Lower lobe of right lung (tissue), 2 donors: Measurements from ENCODE around the gene SLC13A3. TPM values are rescaled to one million over a fixed set of nuclear protein-coding genes. Genes with fewer than 3 reads are reported as not detected.

Source experiments
- ATAC-seq, 2 donors: fragments of 200-7000 bp; cut with Tn5 transposase; one replicate each; pipeline ENCODE4 v1.9.1; 2020 to 2022; ENCODE audit warnings: mild to moderate bottlenecking in 2 of 2, moderate library complexity in 2 of 2
- DNase-seq: peaks from one replicate; pipeline ENCODE4 v3.0.0-alpha.2; 2020
- H3K27ac ChIP-seq: fragments of 200-600 bp; one replicate; pipeline ENCODE4 v1.8.0; 2022
- H3K27me3 ChIP-seq: fragments of 200-600 bp; one replicate; pipeline ENCODE4 v1.8.0; 2022; ENCODE audit warnings: low read depth
- H3K36me3 ChIP-seq: fragments of 200-600 bp; one replicate; pipeline ENCODE4 v1.8.0; 2022; ENCODE audit warnings: mild to moderate bottlenecking
- H3K4me1 ChIP-seq: fragments of 200-600 bp; one replicate; pipeline ENCODE4 v1.8.0; 2022
- H3K4me3 ChIP-seq: fragments of 200-600 bp; one replicate; pipeline ENCODE4 v1.8.0; 2022; ENCODE audit warnings: mild to moderate bottlenecking
- H3K9me3 ChIP-seq: fragments of 200-600 bp; one replicate; pipeline ENCODE4 v1.8.0; 2022
- CTCF ChIP-seq: fragments of 200-600 bp; IDR thresholded peaks from one replicate; pipeline ENCODE4 v1.8.0; 2022; ENCODE audit warnings: antibody characterized with exemption, mild to moderate bottlenecking
- intact Hi-C: fragments of 100-400 bp; cut with DNase I; formaldehyde crosslinking; loops from one replicate; pipeline ENCODE4 v1.11.0; 2022
- total RNA-seq: library from RNA; stranded (reverse); fragmentation: NEBNext Ultra II Directional; extraction: Animal tissue kit (Norgen Biotek cat#: 25700); gene quantifications from one replicate; pipeline ENCODE4 v1.2.1, GENCODE V29; 2021
- donor health status: DM: no; HTN: yes; CAD: no; lungs with severe emphysema.

Gene SLC13A3
- total RNA-seq, 1 donor from 2014 or later, result 2.0 TPM

GRCh38 chr20:46566125-46566524 lies 85.1 kb downstream of the SLC13A3 start:
- Histone ChIP-seq H3K27me3 (peaks cover 11% of the 10 kb centered on the region), H3K9me3 (no peaks in the 10 kb centered on the region), H3K27ac (no peak overlapping the region), H3K4me3 (no peak overlapping the region), H3K4me1 (peaks cover 7% of the 10 kb centered on the region), H3K36me3 (no peaks in the 10 kb centered on the region)
- intact Hi-C loops, result no loop called here
- DNase-seq (no peak), ATAC-seq (no peak)
- no peak for TF ChIP-seq CTCF

GRCh38 chr20:46564241-46564957 lies 86.9 kb downstream of the SLC13A3 start:
- intact Hi-C loops, result no loop called here
- no peak for ATAC-seq

GRCh38 chr20:46563860-46564221 lies 87.4 kb downstream of the SLC13A3 start:
- intact Hi-C loops, result no loop called here
- Histone ChIP-seq H3K27ac (no peak overlapping the region), H3K4me3 (no peak overlapping the region), H3K27me3 (peaks cover 11% of the 10 kb centered on the region), H3K4me1 (peaks cover 7% of the 10 kb centered on the region), H3K36me3 (no peaks in the 10 kb centered on the region), H3K9me3 (no peaks in the 10 kb centered on the region)
- no peak for TF ChIP-seq CTCF
- DNase-seq (no peak), ATAC-seq (no peak)

More at GRCh38 chr20:46564241-46564957, 86.9 kb downstream of the SLC13A3 start:
- TF ChIP-seq CTCF, result no peak
- H3K36me3 ChIP-seq, result no peaks in the 10 kb centered on the region
- H3K27me3 ChIP-seq, result peaks cover 11% of the 10 kb centered on the region
- H3K9me3 ChIP-seq, result no peaks in the 10 kb centered on the region
- no peak overlapping the region for H3K27ac ChIP-seq
- peaks cover 7% of the 10 kb centered on the region for H3K4me1 ChIP-seq
- DNase-seq, result no peak
- H3K4me3 ChIP-seq, result no peak overlapping the region

GRCh38 chr20:46563170-46563859 lies 87.9 kb downstream of the SLC13A3 start:
- intact Hi-C loops, result no loop called here
- Histone ChIP-seq H3K4me3 (no peak overlapping the region), H3K4me1 (peaks cover 7% of the 10 kb centered on the region), H3K27me3 (peaks cover 11% of the 10 kb centered on the region), H3K9me3 (no peaks in the 10 kb centered on the region), H3K27ac (no peak overlapping the region), H3K36me3 (no peaks in the 10 kb centered on the region)
- DNase-seq (no peak), ATAC-seq (no peak)
- no peak for TF ChIP-seq CTCF

- TF ChIP-seq CTCF, result peak; percentile 86
- peak overlapping the region; percentile 34 for H3K4me3 ChIP-seq
- peaks cover 7% of the 10 kb centered on the region for H3K4me1 ChIP-seq
- ATAC-seq (peak; percentile 88 to 89), DNase-seq (peak; percentile 59)
- no peak overlapping the region for H3K27ac ChIP-seq
- H3K36me3 ChIP-seq, result no peaks in the 10 kb centered on the region
- intact Hi-C loops, result no loop called here
- no peaks in the 10 kb centered on the region for H3K9me3 ChIP-seq
- peaks cover 11% of the 10 kb centered on the region for H3K27me3 ChIP-seq
Observed at GRCh38 chr20:46562373-46563169, 88.7 kb downstream of the SLC13A3 start.
